H7 (cell line): ENCODE results near the gene PRKCB. TPM values are rescaled to one million over a fixed set of nuclear protein-coding genes. Genes with fewer than 3 reads are reported as not detected.
A peak's percentile ranks its signal among the peaks of the same experiment; 100 is the strongest.
"Not testable (repeated sequence)": the region's sequence is repeated elsewhere in the genome, so short reads cannot be mapped to it uniquely, and the experiment has no call there.

Experiments
- DNase-seq: peaks from one replicate; pipeline ENCODE4 v3.0.0; 2012
- H3K27me3 ChIP-seq: 2 replicates; pipeline ENCODE4 v1.6.0; 2011; ENCODE audit warnings: mild to moderate bottlenecking, low read length; ENCODE audit not compliant: control insufficient read depth, insufficient read depth
- H3K36me3 ChIP-seq: replicated peaks from 2 replicates; pipeline ENCODE4 v1.5.1; 2011; ENCODE audit warnings: low read length; ENCODE audit not compliant: control insufficient read depth, insufficient read depth
- H3K4me3 ChIP-seq: 2 replicates; pipeline ENCODE4 v1.5.1; 2011; ENCODE audit warnings: low read depth, mild to moderate bottlenecking, control low read depth, low read length, moderate library complexity; ENCODE audit not compliant: insufficient read depth
- total RNA-seq: library from RNA; depleted of rRNA; stranded (reverse); fragments of >200 nt; shearing (Covaris generic); gene quantifications from 2 replicates; pipeline ENCODE4 v1.2.3, GENCODE V29; 2014

The PRKCB gene
- total RNA-seq, 1 experiment from 2014 or later: 0.80 TPM

GRCh38 chr16:24009955-24010354, 174.2 kb downstream of the PRKCB start:
- Histone ChIP-seq H3K36me3 (no peaks in the 10 kb centered on the region), H3K4me3 (no peak overlapping the region), H3K27me3 (no peaks in the 10 kb centered on the region; the same call in 1 of the 2 replicates)
- DNase-seq: no peak

DNA sequence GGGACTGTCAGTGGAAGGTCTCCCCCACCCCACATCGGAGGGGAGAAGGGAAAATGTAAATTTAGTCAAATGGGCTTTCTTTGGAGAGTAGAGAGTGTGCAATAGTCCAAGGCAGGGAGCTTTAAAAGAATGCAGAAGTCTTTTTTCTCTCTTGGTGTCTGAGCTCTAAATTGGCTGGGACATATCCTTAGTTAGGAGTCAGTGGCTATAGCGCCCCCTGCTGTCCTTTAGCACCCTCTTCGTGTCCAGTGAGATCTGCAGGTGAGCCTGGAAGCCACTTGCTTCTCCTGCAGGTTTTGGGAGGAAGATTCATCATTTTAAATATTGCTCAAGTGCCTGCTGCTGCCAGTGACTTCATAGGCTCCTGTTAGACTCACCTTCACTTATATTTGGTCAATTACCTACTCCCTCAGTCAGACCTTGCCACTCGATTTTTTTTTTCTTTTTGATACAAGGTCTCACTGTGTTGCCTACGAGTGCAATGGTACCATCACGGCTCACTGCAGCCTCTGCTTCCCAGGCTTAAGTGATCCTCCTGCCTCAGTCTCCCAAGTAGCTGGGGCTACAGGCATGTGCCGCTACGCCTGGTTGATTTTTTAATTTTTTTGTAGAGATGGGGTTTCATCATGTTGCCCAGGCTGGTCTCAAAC, 174.8 kb downstream of the PRKCB start:
- Histone ChIP-seq H3K4me3 (no peak overlapping the region), H3K36me3 (no peaks in the 10 kb centered on the region), H3K27me3 (no peaks in the 10 kb centered on the region; the same call in 1 of the 2 replicates)
- DNase-seq: peak; percentile 62

GRCh38 chr16:24011237-24011636, 175.5 kb downstream of the PRKCB start:
- no peaks in the 10 kb centered on the region; the same call in 1 of the 2 replicates for H3K27me3 ChIP-seq
- no peak overlapping the region for H3K4me3 ChIP-seq
- no peaks in the 10 kb centered on the region for H3K36me3 ChIP-seq
- DNase-seq: no peak

DNA sequence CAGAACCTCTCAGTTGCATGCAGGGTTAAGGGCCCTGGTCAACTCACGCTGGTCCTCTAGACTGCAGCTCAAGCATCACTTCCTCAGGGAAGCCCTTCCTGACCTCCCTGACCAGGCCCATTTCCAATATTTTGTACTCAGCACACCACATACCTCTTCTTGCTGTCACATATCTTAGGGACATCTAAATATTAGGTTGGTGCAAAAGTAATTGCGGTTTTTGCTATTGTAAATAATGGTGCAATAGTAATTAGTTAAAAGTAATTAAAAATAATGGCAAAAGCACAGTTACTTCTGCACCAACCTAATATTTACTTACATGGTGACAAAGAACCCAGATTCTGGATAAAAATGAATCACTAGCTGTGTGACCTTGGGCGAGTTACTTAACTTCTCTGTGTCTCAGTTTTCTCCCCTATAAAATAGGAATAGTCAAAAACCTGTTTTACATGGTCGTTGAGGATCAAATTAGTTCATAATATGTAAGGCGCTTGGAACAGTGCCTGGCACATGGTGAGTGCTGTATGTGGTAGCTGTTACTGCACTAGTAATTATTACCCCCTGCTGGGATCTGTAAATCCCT, 177.4 kb downstream of the PRKCB start:
- Histone ChIP-seq H3K36me3 (no peaks in the 10 kb centered on the region), H3K27me3 (no peaks in the 10 kb centered on the region), H3K4me3 (no peak overlapping the region)
- no peak for DNase-seq

- Histone ChIP-seq H3K36me3 (no peaks in the 10 kb centered on the region), H3K27me3 (no peaks in the 10 kb centered on the region), H3K4me3 (no peak overlapping the region)
- DNase-seq: no peak
Observed at GRCh38 chr16:24013864-24014645, 178.3 kb downstream of the PRKCB start.

DNA sequence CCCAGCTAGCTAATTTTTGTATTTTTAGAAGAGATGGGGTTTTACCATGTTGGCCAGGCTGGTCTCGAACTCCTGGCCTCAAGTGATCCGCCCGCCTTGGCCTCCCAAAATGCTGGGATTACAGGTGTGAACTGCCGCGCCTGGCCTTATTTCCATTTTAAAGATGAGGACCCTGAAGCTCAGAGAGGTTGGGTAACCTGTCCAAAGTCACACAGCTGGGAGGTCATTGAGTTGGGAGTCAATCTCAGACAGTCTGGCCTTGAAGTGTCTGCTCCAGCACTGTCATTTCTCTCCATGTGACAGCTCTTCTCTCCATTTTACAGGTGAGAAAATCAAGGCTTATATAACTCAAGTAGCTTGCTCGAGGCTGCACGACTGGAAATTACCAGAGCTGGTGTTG, 179.2 kb downstream of the PRKCB start:
- H3K4me3 ChIP-seq, H3K27me3 ChIP-seq, H3K36me3 ChIP-seq, DNase-seq: not testable (repeated sequence)

- H3K4me3 ChIP-seq: no peak overlapping the region
- DNase-seq: peak; percentile 47
- H3K27me3 ChIP-seq: no peaks in the 10 kb centered on the region
- no peaks in the 10 kb centered on the region for H3K36me3 ChIP-seq
Observed at GRCh38 chr16:24015923-24016322, 180.1 kb downstream of the PRKCB start.

DNA sequence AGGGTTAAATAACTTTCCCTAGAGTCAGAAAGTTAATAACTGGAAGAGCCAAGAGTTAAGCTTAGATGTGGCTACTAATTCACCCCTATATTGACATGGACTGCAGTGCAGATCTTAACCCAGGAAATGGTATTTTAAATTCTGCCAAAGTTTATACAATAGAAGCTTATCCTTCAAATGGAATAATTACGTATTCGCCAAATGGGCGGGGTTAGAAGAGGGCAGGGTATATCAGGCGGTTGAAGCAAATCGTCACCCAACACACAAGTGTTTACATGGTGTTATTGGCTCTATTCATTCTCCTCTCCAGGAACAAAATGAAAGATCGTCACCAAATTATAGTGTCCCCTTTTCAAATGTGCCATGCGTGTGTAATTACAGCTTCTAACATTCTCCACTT, 182.7 kb downstream of the PRKCB start:
- Histone ChIP-seq H3K4me3 (no peak overlapping the region), H3K36me3 (no peaks in the 10 kb centered on the region), H3K27me3 (no peaks in the 10 kb centered on the region)
- no peak for DNase-seq

GRCh38 chr16:24022797-24023196, 187.0 kb downstream of the PRKCB start:
- no peaks in the 10 kb centered on the region for H3K36me3 ChIP-seq
- no peak overlapping the region for H3K4me3 ChIP-seq
- no peaks in the 10 kb centered on the region for H3K27me3 ChIP-seq
- no peak for DNase-seq

GRCh38 chr16:24023621-24024020, 187.8 kb downstream of the PRKCB start:
- no peak for DNase-seq
- no peaks in the 10 kb centered on the region for H3K36me3 ChIP-seq
- H3K4me3 ChIP-seq: no peak overlapping the region
- H3K27me3 ChIP-seq: no peaks in the 10 kb centered on the region

- no peaks in the 10 kb centered on the region for H3K27me3 ChIP-seq
- no peak overlapping the region for H3K4me3 ChIP-seq
- no peaks in the 10 kb centered on the region for H3K36me3 ChIP-seq
- DNase-seq: no peak
Observed at GRCh38 chr16:24024971-24025370, 189.2 kb downstream of the PRKCB start.

DNA sequence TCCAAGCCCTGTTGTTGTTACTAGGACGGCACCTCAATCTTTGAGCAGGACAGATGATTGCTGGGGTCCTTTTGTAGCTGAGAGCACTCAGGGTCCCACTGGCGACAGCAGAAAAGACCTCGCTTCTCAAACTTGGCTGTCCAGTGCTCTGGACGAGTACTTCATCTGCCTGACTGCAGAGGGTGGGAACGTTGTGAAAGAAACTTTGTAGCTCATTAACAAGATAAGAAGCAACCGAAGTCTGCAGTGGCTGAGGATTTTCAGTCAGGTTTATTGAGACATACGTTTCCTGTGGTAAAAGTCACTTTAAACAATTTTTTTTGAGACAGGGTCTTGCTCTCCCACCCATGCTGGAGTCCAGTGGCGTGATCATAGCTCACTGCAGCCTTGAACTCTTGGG, 191.7 kb downstream of the PRKCB start:
- Histone ChIP-seq H3K27me3 (no peaks in the 10 kb centered on the region), H3K4me3 (no peak overlapping the region), H3K36me3 (no peaks in the 10 kb centered on the region)
- no peak for DNase-seq

GRCh38 chr16:24029841-24030240, 194.1 kb downstream of the PRKCB start:
- H3K27me3 ChIP-seq, H3K4me3 ChIP-seq, H3K36me3 ChIP-seq, DNase-seq: not testable (repeated sequence)

GRCh38 chr16:24035127-24035842, 199.5 kb downstream of the PRKCB start:
- no peaks in the 10 kb centered on the region for H3K27me3 ChIP-seq
- H3K4me3 ChIP-seq: no peak overlapping the region
- no peaks in the 10 kb centered on the region for H3K36me3 ChIP-seq
- DNase-seq: peak; percentile 50
